ENCODE data around the gene PAK4.

DNA sequence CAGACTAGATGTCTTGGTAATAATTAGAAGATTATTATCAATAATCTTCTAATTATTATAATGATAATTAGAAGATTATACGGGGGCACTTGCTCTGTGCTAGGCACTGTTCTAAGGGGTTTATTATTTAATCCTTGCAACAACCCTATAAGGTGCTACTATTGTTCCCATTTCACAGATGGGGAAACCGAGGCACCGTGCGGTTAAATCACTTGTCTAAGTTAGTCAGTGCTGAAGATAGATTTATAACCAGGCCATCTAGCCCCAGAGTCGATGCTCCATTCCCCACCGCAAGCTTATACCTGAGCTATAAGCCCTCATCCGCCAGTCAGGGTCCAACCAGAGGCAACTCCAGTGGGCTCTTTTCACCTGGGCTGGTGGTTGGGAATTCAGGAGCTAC, 43.4 kb upstream of the PAK4 start:
- TF ChIP-seq, protein P1, sequence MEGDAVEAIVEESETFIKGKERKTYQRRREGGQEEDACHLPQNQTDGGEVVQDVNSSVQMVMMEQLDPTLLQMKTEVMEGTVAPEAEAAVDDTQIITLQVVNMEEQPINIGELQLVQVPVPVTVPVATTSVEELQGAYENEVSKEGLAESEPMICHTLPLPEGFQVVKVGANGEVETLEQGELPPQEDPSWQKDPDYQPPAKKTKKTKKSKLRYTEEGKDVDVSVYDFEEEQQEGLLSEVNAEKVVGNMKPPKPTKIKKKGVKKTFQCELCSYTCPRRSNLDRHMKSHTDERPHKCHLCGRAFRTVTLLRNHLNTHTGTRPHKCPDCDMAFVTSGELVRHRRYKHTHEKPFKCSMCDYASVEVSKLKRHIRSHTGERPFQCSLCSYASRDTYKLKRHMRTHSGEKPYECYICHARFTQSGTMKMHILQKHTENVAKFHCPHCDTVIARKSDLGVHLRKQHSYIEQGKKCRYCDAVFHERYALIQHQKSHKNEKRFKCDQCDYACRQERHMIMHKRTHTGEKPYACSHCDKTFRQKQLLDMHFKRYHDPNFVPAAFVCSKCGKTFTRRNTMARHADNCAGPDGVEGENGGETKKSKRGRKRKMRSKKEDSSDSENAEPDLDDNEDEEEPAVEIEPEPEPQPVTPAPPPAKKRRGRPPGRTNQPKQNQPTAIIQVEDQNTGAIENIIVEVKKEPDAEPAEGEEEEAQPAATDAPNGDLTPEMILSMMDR (IDR thresholded peaks at IDR 0.05), result no peak
- no peak for TF ChIP-seq POLR2AphosphoS5 (IDR thresholded peaks at IDR 0.05)

Data from gastroesophageal sphincter (tissue), 3 donors.